ENCODE measurements around the gene LRIT1.

DNA sequence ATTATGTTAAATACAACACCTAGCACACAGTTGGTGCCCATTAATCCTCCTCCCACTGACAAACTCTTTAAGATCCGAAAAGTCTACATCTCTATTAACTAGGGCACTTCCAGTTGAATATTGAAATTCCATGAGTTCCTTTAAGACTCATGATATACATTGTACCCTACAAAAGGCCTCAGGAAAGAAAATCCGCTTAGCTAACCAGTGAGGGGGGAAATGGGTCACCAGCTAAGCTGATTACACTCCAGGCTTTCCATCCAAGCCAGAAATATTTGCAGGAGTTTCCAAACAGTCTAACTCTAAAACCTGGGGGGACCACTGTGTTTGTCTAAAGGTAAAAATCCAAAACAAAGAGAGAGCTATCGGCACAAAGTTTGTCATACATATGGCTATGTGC lies 14.7 kb downstream of the LRIT1 start:
- TF ChIP-seq, protein P1, sequence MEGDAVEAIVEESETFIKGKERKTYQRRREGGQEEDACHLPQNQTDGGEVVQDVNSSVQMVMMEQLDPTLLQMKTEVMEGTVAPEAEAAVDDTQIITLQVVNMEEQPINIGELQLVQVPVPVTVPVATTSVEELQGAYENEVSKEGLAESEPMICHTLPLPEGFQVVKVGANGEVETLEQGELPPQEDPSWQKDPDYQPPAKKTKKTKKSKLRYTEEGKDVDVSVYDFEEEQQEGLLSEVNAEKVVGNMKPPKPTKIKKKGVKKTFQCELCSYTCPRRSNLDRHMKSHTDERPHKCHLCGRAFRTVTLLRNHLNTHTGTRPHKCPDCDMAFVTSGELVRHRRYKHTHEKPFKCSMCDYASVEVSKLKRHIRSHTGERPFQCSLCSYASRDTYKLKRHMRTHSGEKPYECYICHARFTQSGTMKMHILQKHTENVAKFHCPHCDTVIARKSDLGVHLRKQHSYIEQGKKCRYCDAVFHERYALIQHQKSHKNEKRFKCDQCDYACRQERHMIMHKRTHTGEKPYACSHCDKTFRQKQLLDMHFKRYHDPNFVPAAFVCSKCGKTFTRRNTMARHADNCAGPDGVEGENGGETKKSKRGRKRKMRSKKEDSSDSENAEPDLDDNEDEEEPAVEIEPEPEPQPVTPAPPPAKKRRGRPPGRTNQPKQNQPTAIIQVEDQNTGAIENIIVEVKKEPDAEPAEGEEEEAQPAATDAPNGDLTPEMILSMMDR (IDR thresholded peaks at IDR 0.05), result no peak
- TF ChIP-seq POLR2A (IDR thresholded peaks at IDR 0.05), result no peak
